ENCODE measurements around the gene PRPSAP1.
A peak's percentile ranks its signal among the peaks of the same experiment; 100 is the strongest.
"Not testable (repeated sequence)": the region's sequence is repeated elsewhere in the genome, so short reads cannot be mapped to it uniquely, and the experiment has no call there.

PRPSAP1 gene

DNA sequence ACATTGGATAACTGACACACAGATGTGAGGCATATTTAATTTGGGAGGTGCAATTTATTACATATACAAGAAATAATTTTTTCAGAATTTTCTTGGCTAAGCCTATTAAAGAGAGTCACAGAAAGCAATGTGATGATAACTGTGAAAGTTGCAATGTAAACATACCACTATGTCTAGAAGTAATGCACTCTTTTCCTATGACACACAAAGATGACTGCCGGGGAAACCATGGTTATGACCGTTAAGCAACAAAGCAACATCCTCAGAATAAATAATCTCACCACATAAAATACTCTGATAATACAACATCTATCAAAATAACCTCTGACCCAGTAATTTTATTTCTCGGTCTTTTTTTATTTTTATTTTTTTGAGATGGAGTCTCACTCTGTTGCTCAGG is 35.1 kb downstream of the PRPSAP1 start:
- DNase-seq (ENCODE audit: low spot score) = no peak

GRCh38 chr17:76317535-76317934 is 36.2 kb downstream of the PRPSAP1 start:
- no peak for DNase-seq (ENCODE audit: low spot score)

GRCh38 chr17:76314392-76315227 is 39.1 kb downstream of the PRPSAP1 start:
- DNase-seq (ENCODE audit: low spot score) = no peak

DNA sequence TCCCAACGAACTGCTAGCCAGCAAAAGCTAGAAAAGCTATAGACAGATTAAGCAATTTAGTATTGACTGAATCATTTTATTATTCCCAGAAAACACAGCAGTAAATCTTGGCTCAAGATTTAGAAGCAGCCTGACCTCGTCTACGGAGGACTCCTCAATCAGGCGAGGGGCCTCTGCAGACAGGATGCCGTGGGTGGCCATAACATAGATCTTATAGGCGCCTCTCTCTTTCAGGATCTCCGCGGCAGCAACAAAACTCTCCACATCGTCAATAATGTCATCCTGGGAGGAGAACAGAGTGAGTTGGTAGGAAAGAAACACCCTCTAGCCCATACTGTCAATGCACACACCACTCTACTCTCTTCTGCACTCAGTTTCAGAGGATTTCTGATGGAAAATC is 41.0 kb downstream of the PRPSAP1 start:
- DNase-seq (ENCODE audit: low spot score) = no peak

DNA sequence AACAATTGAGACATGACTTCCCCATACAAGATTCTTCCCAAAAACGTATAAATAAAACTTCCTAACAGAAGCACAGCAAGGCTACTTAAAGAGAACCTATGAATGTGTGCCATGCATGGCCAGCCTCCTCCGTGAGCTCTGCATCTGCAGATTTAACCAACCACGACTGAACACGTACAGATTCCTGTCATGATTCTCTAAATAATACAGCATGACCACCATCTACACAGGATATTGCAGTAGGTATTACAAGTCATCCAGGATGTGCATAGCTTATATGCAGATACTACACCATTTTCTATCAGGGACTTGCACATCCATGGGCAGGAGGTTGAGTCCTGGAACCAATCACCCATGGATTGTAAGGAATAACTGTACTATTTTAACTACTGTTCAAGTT is 44.3 kb downstream of the PRPSAP1 start:
- DNase-seq (ENCODE audit: low spot score) = no peak

GRCh38 chr17:76307966-76308338 is 45.8 kb downstream of the PRPSAP1 start, which contains the start of gene QRICH2:
Gene QRICH2 (minus strand): TSS chr17:76308276. CDS start chr17:76307998, 278 bp downstream.
- no peak for DNase-seq (ENCODE audit: low spot score)

DNA sequence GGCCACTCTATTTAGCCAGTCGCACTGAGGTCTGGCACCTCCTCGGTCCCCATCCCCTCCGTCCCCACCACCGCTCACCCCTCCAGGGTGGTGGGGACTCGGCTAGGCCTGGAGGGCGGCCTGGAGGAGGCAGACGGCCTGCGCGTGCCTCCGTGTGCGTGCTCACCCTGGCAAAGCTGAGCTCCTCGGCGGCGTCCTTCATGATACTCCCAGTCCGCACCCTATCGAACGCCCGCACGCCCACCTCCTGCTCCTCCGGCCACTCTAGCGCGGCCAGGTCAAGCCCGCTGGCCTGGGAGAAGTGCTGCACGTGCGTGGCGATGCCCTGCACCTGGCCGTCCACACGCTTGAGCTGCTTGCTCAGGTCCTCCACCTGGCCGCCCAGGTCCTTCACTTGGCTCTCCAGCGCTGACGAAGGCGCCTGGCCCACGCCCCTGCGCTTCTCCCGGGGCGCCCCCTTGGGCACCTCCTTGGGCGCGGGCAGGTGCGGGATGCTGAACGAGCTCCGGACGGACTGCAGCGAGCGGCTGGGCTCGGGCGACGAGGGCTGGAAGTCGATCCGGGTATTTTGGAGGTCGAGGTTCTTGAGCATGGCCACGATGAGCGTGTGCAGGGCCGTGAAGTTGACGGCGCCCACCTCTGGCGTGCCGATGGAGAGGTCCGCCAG is 46.3 kb downstream of the PRPSAP1 start:
- no peak for DNase-seq (ENCODE audit: low spot score)

- DNase-seq (ENCODE audit: low spot score) = not testable (repeated sequence)
Measured at GRCh38 chr17:76305135-76305454, 48.6 kb downstream of the PRPSAP1 start.

GRCh38 chr17:76304226-76305134 is 49.2 kb downstream of the PRPSAP1 start:
- no peak for DNase-seq (ENCODE audit: low spot score)

DNA sequence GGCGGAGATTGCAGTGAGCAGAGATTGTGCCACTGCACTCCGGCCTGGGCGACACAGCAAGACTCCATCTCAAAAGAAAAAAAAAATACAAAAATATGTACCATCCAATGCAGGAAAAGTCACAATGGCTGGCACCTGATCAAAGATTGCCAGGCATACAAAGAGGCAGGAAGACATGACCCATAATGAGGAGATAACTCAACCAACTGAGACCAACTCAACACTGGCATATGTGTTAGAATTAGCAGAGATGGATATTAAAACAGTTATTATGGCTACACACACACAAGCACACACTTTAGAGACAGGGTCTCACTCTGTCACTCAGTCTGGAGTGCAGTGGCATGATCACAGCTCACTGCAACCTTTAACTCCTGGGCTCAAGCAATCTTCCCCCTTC is 56.3 kb downstream of the PRPSAP1 start:
- DNase-seq (ENCODE audit: low spot score) = no peak

DNA sequence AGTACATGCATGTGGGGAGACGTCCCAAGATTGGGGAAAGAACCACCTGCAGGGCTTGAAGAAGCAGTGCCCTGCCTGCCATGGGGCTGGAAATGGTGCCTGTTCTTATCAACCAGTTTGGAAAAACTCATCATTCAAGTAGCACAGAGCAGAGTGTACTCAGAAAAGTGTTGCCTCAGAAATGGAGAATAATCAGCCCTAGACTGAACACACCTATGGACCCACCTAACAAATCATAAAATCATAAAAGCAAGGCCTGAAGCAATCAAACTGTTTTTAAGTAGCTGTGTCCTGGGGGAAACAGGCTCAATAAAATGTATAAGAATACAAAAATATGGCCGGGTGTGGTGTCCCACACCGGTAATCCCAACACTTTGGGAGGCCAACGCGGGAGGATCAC is 56.8 kb downstream of the PRPSAP1 start:
- DNase-seq (ENCODE audit: low spot score) = no peak

GRCh38 chr17:76296186-76296585 is 57.5 kb downstream of the PRPSAP1 start:
- no peak for DNase-seq (ENCODE audit: low spot score)

GRCh38 chr17:76293106-76293505 is 60.6 kb downstream of the PRPSAP1 start:
- DNase-seq (ENCODE audit: low spot score) = no peak

DNA sequence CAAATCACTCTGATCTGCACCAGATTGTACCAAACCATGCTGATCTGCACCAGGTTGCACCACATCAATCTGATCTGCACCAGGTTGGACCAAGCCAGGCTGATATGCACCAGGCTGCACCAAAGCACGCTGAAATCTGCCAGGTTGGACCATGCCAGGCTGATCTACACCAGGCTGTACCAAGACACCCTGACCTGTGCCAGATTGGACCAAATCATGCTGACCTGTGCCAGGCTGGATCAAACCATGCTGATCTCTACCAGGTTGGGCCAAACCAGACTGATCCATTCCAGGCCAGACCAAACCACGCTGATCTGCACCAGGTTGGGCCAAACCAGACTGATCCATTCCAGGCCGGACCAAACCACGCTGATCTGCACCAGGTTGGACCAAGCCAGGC is 61.1 kb downstream of the PRPSAP1 start:
- no peak for DNase-seq (ENCODE audit: low spot score)

DNA sequence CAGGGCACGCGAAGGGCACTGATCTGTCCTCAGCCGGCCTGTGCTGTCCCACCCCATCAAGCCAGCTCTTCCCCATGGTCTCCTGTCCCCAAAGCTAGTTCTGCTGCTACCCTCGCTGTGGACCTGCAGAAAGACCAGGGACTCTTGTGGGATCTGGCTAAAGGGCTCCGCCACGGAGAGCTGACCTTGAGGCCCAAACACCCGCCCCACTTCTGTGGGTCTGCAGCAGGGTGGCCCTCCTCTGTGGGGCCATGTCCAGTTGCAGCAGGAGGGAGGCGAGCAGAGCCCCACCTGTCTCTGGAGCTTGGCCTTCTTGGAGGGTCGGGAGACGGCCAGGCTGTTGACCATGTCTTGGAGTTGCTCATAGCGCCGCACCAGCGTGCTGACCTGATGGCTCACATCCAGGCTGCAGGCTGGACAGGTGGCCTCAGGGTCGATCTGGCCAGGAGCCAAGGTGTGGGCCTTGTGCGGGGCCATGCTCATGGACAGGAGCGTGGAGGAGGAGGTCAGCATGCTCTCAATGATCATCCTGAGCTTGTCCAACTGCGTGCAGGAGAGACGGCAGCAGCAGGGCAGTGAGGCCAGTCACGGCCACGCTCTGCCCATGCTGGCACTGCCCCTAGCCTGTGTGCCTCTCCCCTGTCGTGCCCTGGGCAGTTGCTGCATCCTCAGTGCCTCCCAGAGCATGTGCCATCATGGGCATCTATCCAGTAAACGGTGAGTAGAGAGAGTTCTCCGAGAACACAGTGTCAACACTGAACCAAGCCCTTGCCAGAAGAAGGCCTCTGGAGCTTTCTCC is 71.9 kb downstream of the PRPSAP1 start:
- DNase-seq (ENCODE audit: low spot score) = no peak

DNA sequence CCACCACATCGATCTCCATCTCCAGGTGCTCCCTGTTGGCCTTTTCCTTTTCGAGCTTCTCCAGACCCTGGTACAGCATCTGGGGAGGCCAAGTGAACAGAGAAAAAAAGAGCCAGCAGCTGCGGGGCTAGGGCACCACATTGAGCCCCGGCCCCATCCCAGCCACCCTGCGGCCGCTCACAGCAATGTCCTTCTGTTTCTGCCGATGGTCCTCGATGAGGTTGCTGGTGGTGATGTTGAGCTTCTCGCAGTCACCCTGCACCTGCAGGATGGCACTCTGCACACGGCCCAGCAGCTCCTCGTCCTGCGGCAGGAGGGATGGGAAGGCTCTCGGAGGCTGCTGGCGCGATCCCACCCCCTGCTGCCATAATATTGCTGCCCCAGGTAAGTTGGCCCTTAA is 73.1 kb downstream of the PRPSAP1 start:
- DNase-seq (ENCODE audit: low spot score) = no peak

DNA sequence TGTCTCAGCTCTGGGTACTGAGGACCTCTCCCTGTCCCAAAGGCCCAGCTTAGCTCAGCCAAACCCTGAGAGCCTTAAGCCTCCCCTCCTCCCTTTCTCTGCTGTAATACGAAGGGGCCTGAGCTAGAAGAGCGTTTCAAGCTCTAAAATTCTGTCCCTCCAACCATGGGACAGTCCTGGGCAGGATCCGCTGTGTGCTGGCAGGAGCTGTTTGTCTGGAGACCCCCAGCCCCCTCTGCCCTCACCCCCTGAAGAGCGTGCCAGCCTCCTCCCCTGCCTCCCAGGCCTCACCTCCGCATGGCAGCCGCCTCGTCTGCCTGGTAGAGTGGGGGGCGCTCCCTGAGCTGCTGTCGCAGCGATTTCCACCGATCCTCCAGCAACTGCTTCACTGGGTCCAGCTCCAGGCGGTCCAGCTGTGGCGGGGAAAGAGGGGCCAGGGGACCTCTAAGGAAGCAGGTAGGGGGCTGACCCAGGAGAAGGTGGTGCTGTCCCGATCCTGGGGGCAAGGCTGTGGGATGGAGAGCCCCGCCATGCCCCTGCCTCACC is 73.9 kb downstream of the PRPSAP1 start:
- no peak for DNase-seq (ENCODE audit: low spot score)

DNA sequence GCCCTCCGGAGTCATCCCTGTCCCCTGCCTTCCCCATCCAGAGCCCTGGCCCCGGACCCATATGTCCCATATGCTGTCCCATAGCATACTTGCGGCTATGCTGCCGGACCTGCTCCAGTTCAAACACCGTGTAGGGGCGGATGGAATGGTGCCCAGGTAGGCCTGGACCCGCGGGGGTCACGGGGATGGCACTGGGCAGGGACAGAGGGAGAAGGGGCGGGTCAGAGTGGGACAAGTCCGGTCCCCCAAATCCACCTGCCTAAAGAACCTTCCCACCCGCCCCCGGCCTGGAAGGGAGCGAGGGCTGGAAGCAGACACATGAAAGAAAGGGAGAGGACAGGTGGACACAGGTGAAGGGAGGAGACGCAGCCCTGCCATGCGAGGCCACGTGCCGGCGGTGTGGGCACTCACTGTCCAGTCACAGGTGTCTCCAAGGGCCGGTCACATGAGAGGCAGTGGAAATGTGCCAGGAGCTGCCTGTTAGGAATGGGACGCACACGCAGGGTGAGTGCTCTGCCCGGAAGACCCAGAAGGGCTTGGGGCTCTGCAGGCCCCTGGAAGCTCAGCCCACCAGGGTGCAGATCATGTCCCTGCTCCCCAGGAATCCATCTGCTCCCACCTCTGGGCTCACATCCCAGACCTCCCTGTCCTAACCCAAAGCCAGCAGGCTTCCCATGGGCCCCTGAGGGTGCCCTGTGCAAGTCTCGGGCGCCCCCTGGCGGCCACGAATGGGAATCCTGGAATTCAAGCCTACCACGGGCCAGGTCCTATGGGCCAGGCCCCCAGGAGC is 74.6 kb downstream of the PRPSAP1 start:
- DNase-seq (ENCODE audit: low spot score) = peak; percentile 85

- no peak for DNase-seq (ENCODE audit: low spot score)
Measured at GRCh38 chr17:76278268-76278908, 75.3 kb downstream of the PRPSAP1 start.

All from germinal center (tissue), 1 donor.